ENCODE measurements around the gene CD200. TPM values are rescaled to one million over a fixed set of nuclear protein-coding genes. Genes with fewer than 3 reads are reported as not detected.
"Not testable (repeated sequence)": the region's sequence is repeated elsewhere in the genome, so short reads cannot be mapped to it uniquely, and the experiment has no call there.

The CD200 gene
- total RNA-seq, 1 donor from 2014 or later = 42.1 TPM

DNA sequence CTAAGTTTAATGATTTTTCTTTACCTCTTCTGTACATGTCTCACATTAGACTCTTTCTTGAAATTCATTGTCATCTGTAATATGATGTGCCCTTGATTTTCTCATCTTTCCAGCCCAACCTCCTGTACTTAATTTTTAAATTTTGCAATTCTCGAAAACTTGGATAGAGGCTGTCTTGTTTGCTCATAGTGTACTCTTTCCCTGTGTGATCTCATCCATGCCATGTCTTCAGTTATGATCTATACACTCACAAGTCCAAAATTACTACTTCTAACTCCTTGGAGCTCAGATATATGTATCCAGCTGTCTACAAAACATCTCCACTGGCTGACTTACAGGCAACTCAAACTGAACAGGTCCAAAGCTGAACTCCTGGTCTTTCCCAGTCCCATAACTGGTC, 42.2 kb downstream of the CD200 start:
- H3K9me3 Mint-ChIP-seq (ENCODE audit: low read depth) = peaks cover 3% of the 10 kb centered on the region
- no peaks in the 10 kb centered on the region for H3K36me3 Mint-ChIP-seq (ENCODE audit: insufficient read depth)
- no peaks in the 10 kb centered on the region for H3K27me3 Mint-ChIP-seq
- DNase-seq (ENCODE audit: low spot score, unreplicated experiment) = no peak
- no peak overlapping the region for H3K27ac Mint-ChIP-seq
- no peaks in the 10 kb centered on the region for H3K4me1 Mint-ChIP-seq (ENCODE audit: low read depth)
- no peak for TF ChIP-seq CTCF (IDR thresholded peaks at IDR 0.05; ENCODE audit: unreplicated experiment)
- no peak overlapping the region for H3K4me3 Mint-ChIP-seq (ENCODE audit: low read depth)

DNA sequence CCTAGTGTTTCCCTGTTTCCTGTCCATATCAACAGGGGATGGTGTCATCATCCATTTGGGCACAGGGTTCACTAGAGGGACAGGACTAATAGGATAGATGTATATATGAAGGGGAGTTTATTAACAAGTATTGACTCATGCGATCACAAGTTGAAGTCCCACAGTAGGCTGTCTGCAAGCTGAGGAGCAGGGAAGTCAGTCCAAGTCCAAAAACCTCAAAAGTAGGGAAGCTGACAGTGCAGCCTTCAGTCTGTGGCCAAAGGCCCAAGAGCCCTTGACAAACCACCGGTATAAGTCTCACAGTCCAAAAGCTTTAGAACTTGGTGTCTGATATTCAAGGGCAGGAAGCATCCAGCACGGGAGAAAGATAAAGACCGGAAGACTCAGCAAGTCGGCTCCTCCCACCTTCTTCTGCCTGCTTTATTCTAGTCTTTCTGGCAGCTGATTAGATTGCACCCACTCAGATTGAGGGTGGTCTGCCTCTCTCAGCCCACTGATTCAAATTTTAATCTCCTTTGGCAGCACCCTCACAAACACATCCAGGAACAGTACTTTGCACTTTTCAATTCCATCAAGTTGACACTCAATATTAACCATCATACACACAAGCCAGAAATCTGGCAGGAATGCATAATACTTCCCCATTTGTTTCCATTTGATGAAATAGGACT, 43.4 kb downstream of the CD200 start:
- Mint-ChIP-seq H3K27me3 (no peaks in the 10 kb centered on the region), H3K4me1 (ENCODE audit: low read depth) (no peaks in the 10 kb centered on the region), H3K36me3 (ENCODE audit: insufficient read depth) (no peaks in the 10 kb centered on the region), H3K27ac (no peak overlapping the region), H3K9me3 (ENCODE audit: low read depth) (peaks cover 3% of the 10 kb centered on the region), H3K4me3 (ENCODE audit: low read depth) (no peak overlapping the region)
- no peak for TF ChIP-seq CTCF (IDR thresholded peaks at IDR 0.05; ENCODE audit: unreplicated experiment)
- no peak for DNase-seq (ENCODE audit: low spot score, unreplicated experiment)

DNA sequence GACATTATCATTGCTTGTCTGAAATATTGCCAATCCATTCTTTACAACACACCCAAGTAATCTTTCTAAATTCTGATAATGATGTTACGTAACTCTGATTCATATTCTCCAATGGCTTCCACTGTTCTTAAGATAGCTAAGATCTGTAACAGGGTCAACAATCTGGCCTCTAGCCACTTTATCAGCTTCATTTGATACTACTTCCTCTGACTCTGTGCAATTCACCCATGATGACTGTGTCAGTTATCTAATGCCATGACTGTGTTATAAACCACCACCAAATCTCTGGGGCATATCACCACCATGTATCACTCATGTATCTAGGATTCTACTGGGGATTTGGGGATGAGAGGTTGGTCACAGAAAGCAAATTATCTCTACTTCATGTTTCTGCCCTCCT, 44.0 kb downstream of the CD200 start:
- H3K9me3 Mint-ChIP-seq (ENCODE audit: low read depth) = peaks cover 3% of the 10 kb centered on the region
- no peak for DNase-seq (ENCODE audit: low spot score, unreplicated experiment)
- no peaks in the 10 kb centered on the region for H3K4me1 Mint-ChIP-seq (ENCODE audit: low read depth)
- no peaks in the 10 kb centered on the region for H3K27me3 Mint-ChIP-seq
- H3K27ac Mint-ChIP-seq = no peak overlapping the region
- no peak overlapping the region for H3K4me3 Mint-ChIP-seq (ENCODE audit: low read depth)
- TF ChIP-seq CTCF (IDR thresholded peaks at IDR 0.05; ENCODE audit: unreplicated experiment) = no peak
- H3K36me3 Mint-ChIP-seq (ENCODE audit: insufficient read depth) = no peaks in the 10 kb centered on the region

- Mint-ChIP-seq H3K4me3 (ENCODE audit: low read depth) (no peak overlapping the region), H3K27me3 (no peaks in the 10 kb centered on the region), H3K27ac (no peak overlapping the region), H3K36me3 (ENCODE audit: insufficient read depth) (no peaks in the 10 kb centered on the region), H3K9me3 (ENCODE audit: low read depth) (peaks cover 3% of the 10 kb centered on the region), H3K4me1 (ENCODE audit: low read depth) (no peaks in the 10 kb centered on the region)
- DNase-seq (ENCODE audit: low spot score, unreplicated experiment) = no peak
- TF ChIP-seq CTCF (IDR thresholded peaks at IDR 0.05; ENCODE audit: unreplicated experiment) = no peak
Measured at GRCh38 chr3:112377568-112378071, 44.7 kb downstream of the CD200 start.

DNA sequence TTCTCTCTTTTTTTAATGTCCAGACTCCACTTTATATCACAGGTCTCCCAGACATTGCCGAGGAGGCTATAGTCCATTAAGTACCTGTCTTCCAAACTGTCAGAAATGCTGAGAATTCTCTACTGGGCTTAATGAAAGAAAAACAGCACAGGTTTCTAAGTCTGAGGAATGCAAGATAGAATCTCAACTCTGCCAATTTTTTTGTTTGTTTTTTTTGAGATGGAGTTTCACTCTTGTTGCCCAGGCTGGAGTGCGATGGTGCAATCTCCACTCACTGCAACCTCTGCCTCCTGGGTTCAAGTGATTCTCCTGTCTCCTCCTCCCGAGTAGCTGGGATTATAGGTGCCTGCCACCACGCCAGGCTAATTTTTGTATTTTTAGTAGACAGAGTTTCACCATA, 45.4 kb downstream of the CD200 start:
- not testable (repeated sequence) for H3K4me1 Mint-ChIP-seq (ENCODE audit: low read depth); H3K4me3 Mint-ChIP-seq (ENCODE audit: low read depth); H3K27ac Mint-ChIP-seq; H3K9me3 Mint-ChIP-seq (ENCODE audit: low read depth); H3K36me3 Mint-ChIP-seq (ENCODE audit: insufficient read depth); H3K27me3 Mint-ChIP-seq; DNase-seq (ENCODE audit: low spot score, unreplicated experiment)

GRCh38 chr3:112379020-112379690, 46.2 kb downstream of the CD200 start:
- H3K4me3 Mint-ChIP-seq (ENCODE audit: low read depth) = no peak overlapping the region
- H3K27ac Mint-ChIP-seq = no peak overlapping the region
- H3K4me1 Mint-ChIP-seq (ENCODE audit: low read depth) = no peaks in the 10 kb centered on the region
- DNase-seq (ENCODE audit: low spot score, unreplicated experiment) = no peak
- H3K36me3 Mint-ChIP-seq (ENCODE audit: insufficient read depth) = no peaks in the 10 kb centered on the region
- no peak for TF ChIP-seq CTCF (IDR thresholded peaks at IDR 0.05; ENCODE audit: unreplicated experiment)
- H3K9me3 Mint-ChIP-seq (ENCODE audit: low read depth) = peaks cover 3% of the 10 kb centered on the region
- no peaks in the 10 kb centered on the region for H3K27me3 Mint-ChIP-seq
